Effector memory CD4-positive, alpha-beta T cell (primary cell): Measurements from ENCODE around the gene TNC.

Source experiments
- DNase-seq, 3 donors: peaks; one replicate each; pipeline ENCODE4 v3.0.0-alpha.2; 2020
- H3K27ac ChIP-seq: 2 replicates; pipeline ENCODE4 v1.7.0; 2013; ENCODE audit warnings: mild to moderate bottlenecking, low read length, moderate library complexity; ENCODE audit not compliant: insufficient read depth, poor library complexity, severe bottlenecking
- H3K27me3 ChIP-seq: replicated peaks from 2 replicates; pipeline ENCODE4 v1.7.0; 2013; ENCODE audit warnings: mild to moderate bottlenecking, low read length; ENCODE audit not compliant: insufficient read depth, control insufficient read depth, poor library complexity, severe bottlenecking
- H3K36me3 ChIP-seq: 2 replicates; pipeline ENCODE4 v1.7.0; 2013; ENCODE audit warnings: mild to moderate bottlenecking, low read length, moderate library complexity; ENCODE audit not compliant: control insufficient read depth, insufficient read depth
- H3K4me1 ChIP-seq: 2 replicates; pipeline ENCODE4 v1.7.0; 2013; ENCODE audit warnings: low read length, mild to moderate bottlenecking; ENCODE audit not compliant: control insufficient read depth, insufficient read depth, poor library complexity, severe bottlenecking
- H3K4me3 ChIP-seq: 2 replicates; pipeline ENCODE4 v1.7.0; 2013; ENCODE audit warnings: low read length, low read depth, mild to moderate bottlenecking; ENCODE audit not compliant: insufficient read depth, poor library complexity, severe bottlenecking
- H3K9me3 ChIP-seq: 2 replicates; pipeline ENCODE4 v1.7.0; 2013; ENCODE audit warnings: mild to moderate bottlenecking, low read length, moderate library complexity; ENCODE audit not compliant: control insufficient read depth

Gene TNC

GRCh38 chr9:115152281-115152820 is 34.4 kb upstream of the TNC start:
- DNase-seq: no peak
- Histone ChIP-seq H3K4me1 (no peaks in the 10 kb centered on the region), H3K27ac (no peak overlapping the region), H3K27me3 (no peaks in the 10 kb centered on the region), H3K9me3 (no peaks in the 10 kb centered on the region), H3K4me3 (no peak overlapping the region), H3K36me3 (no peaks in the 10 kb centered on the region)

GRCh38 chr9:115148721-115149120 is 30.8 kb upstream of the TNC start:
- H3K9me3 ChIP-seq: no peaks in the 10 kb centered on the region
- no peak overlapping the region for H3K27ac ChIP-seq
- no peaks in the 10 kb centered on the region for H3K36me3 ChIP-seq
- H3K4me1 ChIP-seq: no peaks in the 10 kb centered on the region
- H3K27me3 ChIP-seq: no peaks in the 10 kb centered on the region
- no peak for DNase-seq
- no peak overlapping the region for H3K4me3 ChIP-seq

GRCh38 chr9:115146581-115147021 is 28.6 kb upstream of the TNC start:
- H3K4me3 ChIP-seq: no peak overlapping the region
- H3K36me3 ChIP-seq: no peaks in the 10 kb centered on the region
- DNase-seq: no peak
- H3K27ac ChIP-seq: no peak overlapping the region
- peaks cover 4% of the 10 kb centered on the region for H3K27me3 ChIP-seq
- H3K4me1 ChIP-seq: no peaks in the 10 kb centered on the region
- H3K9me3 ChIP-seq: no peaks in the 10 kb centered on the region

- Histone ChIP-seq H3K27me3 (peaks cover 4% of the 10 kb centered on the region), H3K27ac (no peak overlapping the region), H3K4me3 (no peak overlapping the region), H3K4me1 (no peaks in the 10 kb centered on the region), H3K9me3 (no peaks in the 10 kb centered on the region), H3K36me3 (no peaks in the 10 kb centered on the region)
- no peak for DNase-seq
These were observed 26.7 kb upstream of the TNC start for GRCh38 chr9:115144706-115145105.

GRCh38 chr9:115143689-115144088 is 25.7 kb upstream of the TNC start:
- Histone ChIP-seq H3K36me3 (no peaks in the 10 kb centered on the region), H3K4me3 (no peak overlapping the region), H3K4me1 (no peaks in the 10 kb centered on the region), H3K27ac (no peak overlapping the region), H3K9me3 (no peaks in the 10 kb centered on the region), H3K27me3 (peaks cover 4% of the 10 kb centered on the region)
- no peak for DNase-seq

- peaks cover 4% of the 10 kb centered on the region for H3K27me3 ChIP-seq
- no peak overlapping the region for H3K27ac ChIP-seq
- DNase-seq: no peak
- no peaks in the 10 kb centered on the region for H3K9me3 ChIP-seq
- no peaks in the 10 kb centered on the region for H3K36me3 ChIP-seq
- no peaks in the 10 kb centered on the region for H3K4me1 ChIP-seq
- H3K4me3 ChIP-seq: no peak overlapping the region
These were observed 24.7 kb upstream of the TNC start for GRCh38 chr9:115142517-115143270.

GRCh38 chr9:115142090-115142489 is 24.1 kb upstream of the TNC start:
- Histone ChIP-seq H3K9me3 (no peaks in the 10 kb centered on the region), H3K36me3 (no peaks in the 10 kb centered on the region), H3K27ac (no peak overlapping the region), H3K27me3 (peaks cover 4% of the 10 kb centered on the region), H3K4me1 (no peaks in the 10 kb centered on the region), H3K4me3 (no peak overlapping the region)
- no peak for DNase-seq

GRCh38 chr9:115141612-115142011 is 23.7 kb upstream of the TNC start:
- H3K27ac ChIP-seq: no peak overlapping the region
- H3K9me3 ChIP-seq: no peaks in the 10 kb centered on the region
- H3K36me3 ChIP-seq: no peaks in the 10 kb centered on the region
- H3K27me3 ChIP-seq: peaks cover 4% of the 10 kb centered on the region
- H3K4me1 ChIP-seq: no peaks in the 10 kb centered on the region
- H3K4me3 ChIP-seq: no peak overlapping the region
- no peak for DNase-seq

GRCh38 chr9:115138151-115138550 is 20.2 kb upstream of the TNC start:
- Histone ChIP-seq H3K27ac (no peak overlapping the region), H3K27me3 (peaks cover 4% of the 10 kb centered on the region), H3K4me3 (no peak overlapping the region), H3K9me3 (no peaks in the 10 kb centered on the region), H3K4me1 (no peaks in the 10 kb centered on the region), H3K36me3 (no peaks in the 10 kb centered on the region)
- DNase-seq: no peak

- H3K9me3 ChIP-seq: no peaks in the 10 kb centered on the region
- peaks cover 2% of the 10 kb centered on the region for H3K27me3 ChIP-seq
- H3K36me3 ChIP-seq: no peaks in the 10 kb centered on the region
- no peak for DNase-seq
- H3K4me3 ChIP-seq: no peak overlapping the region
- H3K27ac ChIP-seq: no peak overlapping the region
- H3K4me1 ChIP-seq: no peaks in the 10 kb centered on the region
These were observed 19.6 kb upstream of the TNC start for GRCh38 chr9:115137526-115137925.
